D721Med (cell line): ENCODE data around the gene ADGRL2.

Experiments used
- DNase-seq: peaks from one replicate; pipeline ENCODE4 v3.0.0; 2011; ENCODE audit warnings: low spot score; ENCODE audit not compliant: insufficient read length
- FAIRE-seq: peaks from 2 replicates; lab custom pipeline; 2011; peaks lifted over from hg19 to GRCh38; lab: Jason Lieb, UNC
- CTCF ChIP-seq: IDR thresholded peaks from 2 replicates; pipeline ENCODE4 v1.5.1; 2012; ENCODE audit warnings: mild to moderate bottlenecking, control low read depth; ENCODE audit not compliant: insufficient read depth; ENCODE audit errors: missing control alignments

ADGRL2 gene

GRCh38 chr1:81800695-81801650, at the start of gene ADGRL2:
Gene ADGRL2 (plus strand): TSS chr1:81800934. CDS start chr1:81836985, 36,051 bp downstream.
- no peak for DNase-seq
- no peak for FAIRE-seq
- TF ChIP-seq CTCF = no peak

- no peak for FAIRE-seq
- no peak for DNase-seq
- no peak for TF ChIP-seq CTCF
Measured at GRCh38 chr1:81752840-81753239, 47.9 kb upstream of the ADGRL2 start.

- TF ChIP-seq CTCF = no peak
- no peak for FAIRE-seq
- no peak for DNase-seq
Measured at GRCh38 chr1:81754424-81754823, 46.3 kb upstream of the ADGRL2 start.

- no peak for TF ChIP-seq CTCF
- FAIRE-seq (no peak), DNase-seq (no peak)
Measured at GRCh38 chr1:81756872-81757271, 43.9 kb upstream of the ADGRL2 start.

- FAIRE-seq (no peak), DNase-seq (no peak)
- no peak for TF ChIP-seq CTCF
Measured at GRCh38 chr1:81757398-81758020, 43.2 kb upstream of the ADGRL2 start.

- no peak for DNase-seq
- no peak for TF ChIP-seq CTCF
- FAIRE-seq = no peak
Measured at GRCh38 chr1:81758181-81758580, 42.6 kb upstream of the ADGRL2 start.

GRCh38 chr1:81760477-81761097, 40.1 kb upstream of the ADGRL2 start:
- peak; percentile 26 for TF ChIP-seq CTCF
- DNase-seq (no peak), FAIRE-seq (no peak)
